Trophoblast cell (in vitro differentiated cells and primary cell): ENCODE results near the gene MEGF11.

ENCODE experiments used
- DNase-seq, 2 donors: peaks; one replicate each; pipeline ENCODE4 v3.0.0-alpha.2; 2016
- H2AFZ ChIP-seq: 2 replicates; pipeline ENCODE4 v1.6.1; 2013; ENCODE audit warnings: low read length, moderate library complexity, mild to moderate bottlenecking; ENCODE audit not compliant: insufficient read depth, poor library complexity
- H2AK5ac ChIP-seq: 2 replicates; pipeline ENCODE4 v1.6.1; 2013; ENCODE audit warnings: mild to moderate bottlenecking, low read length
- H2BK120ac ChIP-seq: 2 replicates; pipeline ENCODE4 v1.6.1; 2013; ENCODE audit warnings: low read length, mild to moderate bottlenecking, moderate library complexity; ENCODE audit not compliant: insufficient read depth, poor library complexity
- H2BK12ac ChIP-seq: 2 replicates; pipeline ENCODE4 v1.6.1; 2013; ENCODE audit warnings: mild to moderate bottlenecking, low read length, moderate library complexity
- H2BK5ac ChIP-seq: 2 replicates; pipeline ENCODE4 v1.6.1; 2013; ENCODE audit warnings: low read length, low read depth, moderate library complexity, mild to moderate bottlenecking; ENCODE audit not compliant: poor library complexity
- H3K14ac ChIP-seq: 2 replicates; pipeline ENCODE4 v1.6.1; 2013; ENCODE audit warnings: mild to moderate bottlenecking, low read length
- H3K18ac ChIP-seq: 2 replicates; pipeline ENCODE4 v1.6.1; 2013; ENCODE audit warnings: mild to moderate bottlenecking, low read length
- H3K23ac ChIP-seq: 2 replicates; pipeline ENCODE4 v1.6.1; 2013; ENCODE audit warnings: low read length
- H3K27ac ChIP-seq: 2 replicates; pipeline ENCODE4 v1.5.1; 2013; ENCODE audit warnings: low read depth, mild to moderate bottlenecking, inconsistent platforms, low read length, moderate library complexity
- H3K27me3 ChIP-seq: 2 replicates; pipeline ENCODE4 v1.6.1; 2013; ENCODE audit warnings: inconsistent platforms, mild to moderate bottlenecking, low read length, moderate library complexity; ENCODE audit not compliant: insufficient read depth
- H3K36me3 ChIP-seq, 2 experiments: 1 replicate in 1 of 2; 2 replicates in 1 of 2; pipeline ENCODE4 v1.6.1; 2013; ENCODE audit warnings: low read length in 2 of 2, mild to moderate bottlenecking in 2 of 2, moderate library complexity in 1 of 2; ENCODE audit not compliant: insufficient read depth in 2 of 2, control insufficient read depth in 1 of 2
- H3K4ac ChIP-seq: 2 replicates; pipeline ENCODE4 v1.6.1; 2013; ENCODE audit warnings: low read depth, mild to moderate bottlenecking, low read length, moderate library complexity
- H3K4me1 ChIP-seq, 2 experiments: 1 replicate in 1 of 2; 2 replicates in 1 of 2; pipeline ENCODE4 v1.6.1; 2013; ENCODE audit warnings: low read length in 2 of 2, mild to moderate bottlenecking in 2 of 2, moderate library complexity in 1 of 2; ENCODE audit not compliant: insufficient read depth in 2 of 2, control insufficient read depth in 1 of 2
- H3K4me2 ChIP-seq: 2 replicates; pipeline ENCODE4 v1.6.1; 2013; ENCODE audit warnings: inconsistent platforms, mild to moderate bottlenecking, low read length, moderate library complexity
- H3K4me3 ChIP-seq: 2 replicates; pipeline ENCODE4 v1.5.1; 2013; ENCODE audit warnings: mild to moderate bottlenecking, low read depth, low read length, inconsistent platforms
- H3K79me1 ChIP-seq: one replicate; pipeline ENCODE4 v1.6.1; 2013; ENCODE audit warnings: low read length
- H3K79me2 ChIP-seq: 2 replicates; pipeline ENCODE4 v1.6.1; 2013; ENCODE audit warnings: low read length, mild to moderate bottlenecking; ENCODE audit not compliant: control insufficient read depth, insufficient read depth, poor library complexity
- H3K9ac ChIP-seq: 2 replicates; pipeline ENCODE4 v1.6.1; 2013; ENCODE audit warnings: mild to moderate bottlenecking, low read length
- H3K9me3 ChIP-seq: 2 replicates; pipeline ENCODE4 v1.6.1; 2013; ENCODE audit warnings: low read depth, mild to moderate bottlenecking, control low read depth, inconsistent platforms, low read length; ENCODE audit not compliant: insufficient read depth
- H4K12ac ChIP-seq: 2 replicates; pipeline ENCODE4 v1.6.1; 2013; ENCODE audit warnings: low read depth, mild to moderate bottlenecking, low read length, moderate library complexity
- H4K8ac ChIP-seq: 2 replicates; pipeline ENCODE4 v1.6.1; 2013; ENCODE audit warnings: low read depth, mild to moderate bottlenecking, low read length, moderate library complexity
- H4K91ac ChIP-seq: one replicate; pipeline ENCODE4 v1.6.1; 2013; ENCODE audit warnings: low read depth, mild to moderate bottlenecking, low read length, moderate library complexity
- WGBS: extraction: QIAGEN DNeasy Blood & Tissue Kit; methylation state at CpG from one replicate; pipeline ENCODE4 v1.1.7; 2013; ENCODE audit warnings: missing lambda C conversion rate; ENCODE audit not compliant: insufficient read length, insufficient coverage; ENCODE audit errors: extremely low coverage; 5-methylcytosine and 5-hydroxymethylcytosine counted together

Gene MEGF11

GRCh38 chr15:66095871-66096687, 157.5 kb downstream of the MEGF11 start:
- H3K79me2 ChIP-seq: no peaks in the 10 kb centered on the region
- H3K79me1 ChIP-seq: no peaks in the 10 kb centered on the region
- peaks cover 0 to 5% of the 10 kb centered on the region in 2 experiments for H3K4me1 ChIP-seq
- H3K4ac ChIP-seq: no peak overlapping the region
- H2BK120ac ChIP-seq: no peak overlapping the region
- H3K4me2 ChIP-seq: no peak overlapping the region
- H2BK5ac ChIP-seq: no peak overlapping the region
- H4K91ac ChIP-seq: no peak overlapping the region
- H3K27me3 ChIP-seq: no peaks in the 10 kb centered on the region
- no peak overlapping the region for H4K12ac ChIP-seq
- no peaks in the 10 kb centered on the region for H3K36me3 ChIP-seq
- no peak for DNase-seq
- no peak overlapping the region for H2AK5ac ChIP-seq
- H2AFZ ChIP-seq: no peak overlapping the region
- H3K14ac ChIP-seq: no peak overlapping the region
- H3K9me3 ChIP-seq: peaks cover 1% of the 10 kb centered on the region
- no peak overlapping the region for H3K23ac ChIP-seq
- no peak overlapping the region for H3K18ac ChIP-seq
- no CpG with 5 or more reads among the region's 15 CpGs for WGBS
- no peak overlapping the region for H3K9ac ChIP-seq
- no peak overlapping the region for H2BK12ac ChIP-seq
- H3K4me3 ChIP-seq: no peak overlapping the region
- H4K8ac ChIP-seq: no peak overlapping the region
- H3K27ac ChIP-seq: no peak overlapping the region

- Histone ChIP-seq H3K9me3 (peaks cover 1% of the 10 kb centered on the region), H3K23ac (no peak overlapping the region), H3K27ac (no peak overlapping the region), H3K4ac (no peak overlapping the region), H3K18ac (no peak overlapping the region), H3K79me1 (no peaks in the 10 kb centered on the region), H2AK5ac (no peak overlapping the region), H3K79me2 (no peaks in the 10 kb centered on the region), H2BK12ac (no peak overlapping the region), H3K4me2 (no peak overlapping the region), H2BK120ac (no peak overlapping the region), H4K8ac (no peak overlapping the region), H2AFZ (no peak overlapping the region), H3K36me3 (no peaks in the 10 kb centered on the region), H2BK5ac (no peak overlapping the region), H3K14ac (no peak overlapping the region), H3K4me1 (no peaks in the 10 kb centered on the region), H4K91ac (no peak overlapping the region), H3K27me3 (no peaks in the 10 kb centered on the region), H3K9ac (no peak overlapping the region), H3K4me3 (no peak overlapping the region), H4K12ac (no peak overlapping the region)
- WGBS: no CpG with 5 or more reads among the region's 9 CpGs
- no peak for DNase-seq
Measured at GRCh38 chr15:66094331-66094730, 159.2 kb downstream of the MEGF11 start.

- H2BK12ac ChIP-seq: no peak overlapping the region
- H2AK5ac ChIP-seq: no peak overlapping the region
- H2BK5ac ChIP-seq: no peak overlapping the region
- H3K79me1 ChIP-seq: no peaks in the 10 kb centered on the region
- no peak overlapping the region for H3K18ac ChIP-seq
- DNase-seq: peak in 1 of 2 donors; percentile 3
- no CpG with 5 or more reads among the region's 7 CpGs for WGBS
- H3K27ac ChIP-seq: no peak overlapping the region
- no peak overlapping the region for H2AFZ ChIP-seq
- no peak overlapping the region for H3K4me3 ChIP-seq
- H3K27me3 ChIP-seq: no peaks in the 10 kb centered on the region
- H3K79me2 ChIP-seq: no peaks in the 10 kb centered on the region
- no peak overlapping the region for H3K14ac ChIP-seq
- H3K4me1 ChIP-seq: no peaks in the 10 kb centered on the region
- no peak overlapping the region for H3K9ac ChIP-seq
- no peak overlapping the region for H3K4me2 ChIP-seq
- no peak overlapping the region for H4K12ac ChIP-seq
- H3K36me3 ChIP-seq: no peaks in the 10 kb centered on the region
- H3K4ac ChIP-seq: no peak overlapping the region
- H4K8ac ChIP-seq: no peak overlapping the region
- no peak overlapping the region for H4K91ac ChIP-seq
- no peak overlapping the region for H3K23ac ChIP-seq
- H3K9me3 ChIP-seq: no peaks in the 10 kb centered on the region
- no peak overlapping the region for H2BK120ac ChIP-seq
Measured at GRCh38 chr15:66092053-66093016, 161.2 kb downstream of the MEGF11 start.

- Histone ChIP-seq H3K27me3 (no peaks in the 10 kb centered on the region), H4K12ac (no peak overlapping the region), H3K4me3 (no peak overlapping the region), H3K79me2 (no peaks in the 10 kb centered on the region), H2BK12ac (no peak overlapping the region), H3K79me1 (no peaks in the 10 kb centered on the region), H2BK5ac (no peak overlapping the region), H4K8ac (no peak overlapping the region), H2AK5ac (no peak overlapping the region), H3K14ac (no peak overlapping the region), H3K23ac (no peak overlapping the region), H3K4me2 (no peak overlapping the region), H3K4ac (no peak overlapping the region), H3K27ac (no peak overlapping the region), H2AFZ (no peak overlapping the region), H3K9ac (no peak overlapping the region), H4K91ac (no peak overlapping the region), H3K9me3 (peaks cover 3% of the 10 kb centered on the region), H2BK120ac (no peak overlapping the region), H3K18ac (no peak overlapping the region), H3K36me3 (no peaks in the 10 kb centered on the region), H3K4me1 (no peaks in the 10 kb centered on the region)
- DNase-seq: no peak
- no CpG with 5 or more reads among the region's 5 CpGs for WGBS
Measured at GRCh38 chr15:66089509-66089908, 164.0 kb downstream of the MEGF11 start.
